CD4-positive, alpha-beta T cell treated with Interleukin-4 for 1 hour (primary cell): Measurements from ENCODE around the gene STK39.

Source experiments
- DNase-seq, 2 donors: peaks; one replicate each; pipeline ENCODE4 v3.0.0-alpha.2; 2020 to 2022

STK39 gene

DNA sequence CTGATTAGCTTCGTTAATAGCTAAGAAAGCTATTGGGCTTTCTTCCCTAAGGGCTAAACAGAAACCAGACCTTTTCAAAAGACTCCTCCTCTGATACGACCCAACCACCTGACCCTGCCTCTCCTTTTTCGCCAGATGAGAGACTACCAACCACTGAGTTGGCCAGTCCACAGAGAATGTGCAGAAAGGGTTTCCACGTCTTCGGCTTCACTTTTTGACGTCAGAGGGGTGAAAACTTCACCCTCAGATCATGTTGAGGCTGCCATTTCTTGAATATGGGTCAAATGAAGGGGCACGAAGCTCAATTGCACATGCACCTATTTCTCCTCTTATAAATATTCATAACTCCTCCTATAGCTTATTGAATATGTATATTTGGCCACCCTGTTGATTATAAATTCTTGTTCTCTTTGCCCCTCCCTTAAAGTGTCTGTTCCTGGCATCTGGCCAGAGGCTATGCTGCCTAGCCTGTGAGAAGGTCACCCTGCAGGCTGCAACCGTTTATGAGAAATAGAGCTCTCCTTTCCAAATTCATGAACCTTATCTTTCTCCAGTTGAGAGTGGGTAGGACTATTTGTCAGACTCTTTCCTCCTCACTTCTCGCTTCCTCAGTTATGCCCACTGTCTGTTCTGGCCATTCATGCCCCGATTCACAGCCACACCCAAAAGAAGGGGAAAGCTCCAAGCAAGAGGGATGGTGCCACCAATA lies 301.6 kb downstream of the STK39 start:
- DNase-seq, result no peak

DNA sequence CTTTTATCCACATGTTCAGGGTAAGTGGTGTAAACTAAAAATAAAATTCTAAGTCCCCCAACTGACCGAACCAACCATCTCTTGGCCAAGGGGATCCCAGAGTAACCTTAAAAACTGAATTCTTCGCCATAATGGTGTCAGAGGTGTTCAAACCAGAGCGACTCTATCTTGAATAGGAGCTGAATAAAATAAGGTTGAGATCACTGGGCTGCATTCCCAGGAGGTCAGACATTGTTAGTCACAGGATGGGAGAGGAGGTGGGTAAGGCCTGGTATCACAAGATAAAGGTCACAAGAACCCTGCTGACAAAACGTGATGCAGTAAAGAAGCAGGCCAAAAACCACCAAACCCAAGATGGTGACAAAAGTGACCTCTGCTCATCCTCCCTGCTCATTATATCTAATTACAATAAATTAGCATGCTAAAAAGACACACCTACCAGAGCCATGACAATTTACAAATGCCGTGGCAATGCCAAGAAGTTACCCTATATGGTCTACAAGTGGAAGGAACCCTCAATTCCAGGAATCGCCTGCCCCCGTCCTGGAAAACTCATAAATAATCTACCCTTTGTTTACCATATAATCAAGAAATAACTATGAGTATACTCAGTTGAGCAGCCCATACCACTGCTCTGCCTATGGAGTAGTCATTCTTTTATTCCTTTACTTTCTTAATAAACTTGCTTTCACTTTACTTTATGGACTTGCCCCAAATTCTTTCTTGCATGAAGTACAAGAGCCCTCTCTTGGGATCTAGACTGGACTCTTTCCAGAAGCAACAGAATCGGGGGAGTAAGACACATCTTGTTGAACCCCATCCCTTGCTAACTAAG lies 302.4 kb downstream of the STK39 start:
- DNase-seq, result no peak

DNA sequence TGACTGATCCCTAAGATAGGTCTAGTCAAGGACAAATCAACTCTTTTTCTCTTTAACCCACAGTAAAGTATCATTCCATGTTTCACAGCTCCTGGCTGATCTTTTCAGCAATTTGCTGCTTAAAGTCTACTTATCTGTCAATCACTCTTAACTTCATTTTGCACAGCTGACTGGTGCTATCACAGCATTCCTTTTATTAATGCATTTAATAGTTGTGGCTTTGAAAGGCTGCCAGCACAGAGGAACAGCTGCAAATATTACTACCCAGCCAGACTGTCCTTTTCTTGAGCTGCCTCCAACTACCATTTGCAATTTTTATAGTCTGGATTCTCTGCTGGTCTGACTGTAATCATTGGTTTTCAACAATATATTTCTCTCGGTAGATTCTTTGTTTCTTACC lies 303.5 kb downstream of the STK39 start:
- no peak for DNase-seq

DNA sequence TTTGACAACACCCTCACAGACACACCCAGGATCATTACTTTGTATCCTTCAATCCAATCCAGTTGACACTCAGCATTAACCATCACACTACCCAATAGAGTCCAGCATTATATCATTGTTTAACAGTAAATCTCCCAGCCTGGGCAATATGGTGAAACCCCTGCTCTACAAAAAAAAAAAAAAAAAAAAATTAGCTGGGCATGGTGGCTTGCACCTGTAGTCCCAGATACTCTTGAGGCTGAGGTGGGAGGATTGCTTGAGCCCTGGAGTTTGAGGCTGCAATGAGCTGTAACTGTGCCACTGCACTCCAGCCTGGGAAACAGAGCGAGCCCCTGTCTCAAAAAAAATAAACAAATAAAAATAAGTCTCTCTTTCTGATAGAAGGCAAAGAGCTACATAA lies 304.0 kb downstream of the STK39 start:
- no peak for DNase-seq

DNA sequence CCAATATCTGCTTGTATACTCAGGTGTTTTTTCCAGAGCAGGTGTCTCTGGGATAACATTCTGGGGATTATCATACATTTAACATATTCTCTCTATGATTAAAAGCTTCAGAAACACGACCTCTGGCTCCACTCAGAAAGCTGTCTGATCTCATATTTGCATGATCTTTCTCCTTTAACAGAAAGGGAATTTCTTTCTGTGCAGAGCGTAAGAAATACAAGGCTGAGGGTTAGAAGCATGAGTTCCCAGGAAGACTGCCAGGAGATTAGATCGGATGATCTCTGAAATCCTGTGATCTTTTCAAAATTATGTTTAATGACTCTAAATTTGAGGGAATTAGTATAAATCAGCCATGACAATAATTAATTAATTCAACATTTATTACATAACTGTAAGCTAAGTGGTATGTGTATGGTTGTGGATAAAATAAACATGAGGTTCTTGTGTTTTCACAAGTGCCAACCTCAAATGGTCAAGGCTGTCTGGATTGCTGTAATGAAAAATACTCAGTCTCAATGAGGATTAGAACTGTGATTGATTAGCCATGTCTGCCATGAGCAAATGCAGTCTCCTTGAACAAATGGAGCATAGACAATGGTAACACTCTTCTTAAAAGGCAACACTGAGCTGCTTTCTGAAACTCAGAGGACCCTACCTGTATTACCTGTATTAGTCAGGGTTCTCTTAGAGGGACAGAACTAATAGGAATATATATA lies 304.9 kb downstream of the STK39 start:
- DNase-seq, result no peak

DNA sequence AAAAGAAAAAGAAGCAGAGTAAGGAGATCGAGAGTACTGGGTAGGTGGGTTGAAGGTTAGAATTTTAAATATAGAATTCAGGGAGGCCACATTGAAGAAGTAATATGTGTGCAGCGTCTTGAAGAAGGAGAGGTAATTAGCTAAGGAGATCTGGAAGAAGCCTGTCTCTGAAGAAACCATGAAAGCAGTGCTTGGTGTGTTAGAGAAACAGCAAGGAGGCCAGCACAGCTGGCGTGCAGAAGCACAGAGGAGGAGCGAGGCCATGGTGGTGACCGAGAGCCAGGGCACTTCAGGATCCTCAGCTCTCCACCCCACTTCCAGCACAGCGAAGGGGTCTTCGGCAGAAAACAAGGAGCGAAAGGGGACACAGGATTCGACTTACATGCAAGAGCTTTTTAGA lies 305.8 kb downstream of the STK39 start:
- DNase-seq, result no peak

DNA sequence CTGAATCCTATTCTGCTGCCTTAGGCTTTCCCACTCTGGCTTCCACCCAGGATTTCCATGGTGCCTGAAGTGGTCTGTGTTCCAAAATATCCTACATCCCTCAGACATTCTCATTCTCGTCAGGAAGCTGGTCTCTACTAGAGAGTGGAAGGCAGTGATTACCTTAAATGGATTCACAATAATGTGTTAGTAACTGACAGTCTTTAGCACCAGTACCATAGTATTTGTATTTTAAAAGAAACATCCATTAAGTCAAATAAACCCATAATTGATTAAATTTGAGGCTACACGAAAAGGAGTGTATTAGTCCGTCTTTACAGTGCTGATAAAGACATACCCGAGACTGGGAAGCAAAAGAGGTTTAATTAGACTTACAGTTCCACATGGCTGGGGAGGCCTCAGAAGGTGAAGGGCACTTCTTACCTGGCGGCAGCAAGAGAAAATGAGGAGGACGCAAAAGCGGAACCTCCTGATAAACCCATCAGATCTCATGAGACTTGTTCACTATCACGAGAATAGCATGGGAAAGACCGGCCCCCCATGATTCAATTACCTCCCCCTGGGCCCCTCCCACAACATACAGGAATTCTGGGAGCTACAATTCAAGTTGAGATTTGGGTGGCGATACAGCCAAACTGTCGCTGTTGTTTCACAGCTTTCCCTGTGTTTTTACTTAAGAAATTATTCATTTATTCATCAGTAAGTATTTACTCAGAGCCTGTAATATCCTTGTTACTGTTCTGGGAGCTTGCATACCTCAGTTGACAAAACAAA lies 306.5 kb downstream of the STK39 start:
- no peak for DNase-seq

DNA sequence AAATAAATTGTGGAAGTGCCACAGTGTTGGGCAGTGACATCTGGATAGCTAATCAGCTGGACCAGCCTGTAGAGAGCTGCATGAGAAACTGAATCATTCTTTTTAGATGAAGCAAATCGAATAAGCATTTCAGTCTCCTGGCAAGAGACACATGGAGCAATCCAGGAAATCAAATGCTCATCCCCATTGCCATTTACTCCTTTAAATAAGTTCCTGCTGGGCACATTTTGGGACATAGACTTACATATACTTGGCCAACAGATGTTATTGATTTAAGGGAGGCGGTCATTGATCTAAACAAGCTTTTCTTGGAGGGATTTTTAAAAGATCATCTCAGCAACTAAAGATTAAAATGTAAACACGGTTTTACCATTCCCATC lies 307.1 kb downstream of the STK39 start:
- DNase-seq, result no peak

DNA sequence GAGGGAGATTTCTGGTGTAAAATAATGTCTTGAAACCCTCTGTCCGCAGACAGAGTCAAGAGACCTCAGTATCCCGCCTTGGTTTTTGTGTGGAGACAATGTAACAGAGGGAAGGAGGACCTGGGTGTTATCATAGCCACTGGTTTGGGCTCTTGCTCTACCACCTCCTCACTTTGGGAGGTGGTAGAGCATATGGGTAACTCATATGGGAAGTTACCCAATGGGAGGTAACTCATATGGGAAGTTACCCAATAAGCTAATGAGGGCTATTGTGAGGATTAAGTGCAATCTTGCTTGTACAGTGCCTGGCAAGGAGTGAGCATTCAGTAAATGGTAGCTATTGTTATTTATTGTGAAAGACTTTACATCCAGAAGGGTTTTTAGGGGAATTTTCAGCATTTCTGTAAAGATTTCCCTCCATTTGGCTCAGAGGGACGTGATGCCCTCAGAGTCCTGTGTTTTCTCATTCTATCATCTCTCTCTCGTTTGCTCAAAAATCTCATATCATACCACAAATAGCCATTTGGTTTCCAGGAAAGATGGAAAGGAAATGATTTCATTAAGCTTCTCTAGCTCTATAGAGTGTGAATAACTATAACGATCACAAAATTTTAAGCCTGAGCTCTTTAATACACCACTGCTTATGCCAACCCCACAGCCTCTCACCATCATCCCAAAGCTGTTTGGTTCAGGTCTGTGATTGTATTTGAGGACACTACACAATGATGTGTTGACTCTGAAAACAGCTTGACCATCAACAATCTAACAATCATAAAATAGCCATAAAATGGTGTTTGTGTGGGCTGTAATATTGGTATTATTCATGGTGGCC lies 307.7 kb downstream of the STK39 start:
- DNase-seq, result no peak

DNA sequence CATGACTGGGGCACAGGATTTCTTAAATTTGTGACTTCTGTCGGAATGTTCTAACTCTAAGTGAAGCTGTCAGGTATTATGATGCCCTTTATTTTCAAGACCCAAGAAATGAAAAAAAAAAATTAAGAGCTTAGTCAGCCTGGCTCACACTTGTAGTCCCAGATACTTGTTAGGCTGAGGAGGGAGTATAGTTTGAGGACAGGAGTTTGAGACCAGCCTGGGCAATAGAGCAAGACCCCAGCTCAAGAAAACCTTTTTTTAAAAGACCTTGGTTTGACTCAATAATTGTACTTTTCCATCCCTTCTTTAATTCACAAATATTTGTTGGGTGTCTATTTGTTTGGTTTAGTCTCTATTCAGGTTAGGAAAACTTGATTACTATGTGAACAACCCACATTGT lies 310.0 kb downstream of the STK39 start:
- no peak for DNase-seq

DNA sequence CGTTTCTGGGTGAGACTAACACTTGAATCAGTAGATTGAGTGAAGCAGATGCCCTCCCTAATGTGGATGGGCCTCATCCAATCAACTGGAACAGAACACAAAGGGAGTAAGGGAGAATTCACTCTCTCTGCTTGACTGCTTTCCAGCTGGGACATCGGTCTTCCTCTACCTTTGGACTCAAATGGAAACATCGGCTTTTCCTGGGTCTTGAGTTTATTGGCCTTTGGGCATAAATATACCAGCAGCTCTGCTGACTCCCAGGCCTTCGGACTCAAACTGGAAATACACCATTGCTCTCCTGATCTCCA lies 311.6 kb downstream of the STK39 start:
- DNase-seq, result no peak

DNA sequence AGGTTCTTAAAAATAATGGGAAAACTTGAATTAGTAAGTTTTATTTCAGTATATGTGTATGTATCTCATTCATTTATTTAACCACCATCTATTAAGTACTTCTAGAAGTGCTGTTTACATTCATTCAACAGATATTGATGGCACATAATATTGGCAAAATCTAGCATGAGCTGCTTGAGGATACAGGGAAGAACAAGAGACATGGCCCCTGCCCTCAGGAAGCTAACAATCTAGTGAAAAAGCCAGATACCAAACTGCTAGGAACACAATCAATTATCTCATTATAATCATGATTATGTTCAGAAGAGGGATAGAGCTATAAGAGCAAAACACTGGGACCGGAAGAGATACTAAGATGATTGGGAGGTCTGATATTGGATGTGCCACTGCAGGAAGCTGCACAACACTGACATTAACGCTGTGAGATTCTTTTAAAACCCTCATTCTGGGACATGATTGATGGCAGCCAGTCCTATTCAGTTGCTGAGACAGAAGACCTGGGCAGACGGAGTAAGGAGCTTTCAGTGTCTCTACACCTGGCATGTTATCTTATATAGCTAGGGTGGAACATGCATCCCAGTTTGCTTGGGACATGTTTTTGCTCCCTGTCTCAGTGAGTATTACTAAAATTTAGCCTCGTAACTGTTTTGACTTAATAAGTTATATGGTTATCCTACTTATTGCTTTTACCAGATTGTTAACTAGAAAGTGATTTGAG lies 314.1 kb downstream of the STK39 start:
- no peak for DNase-seq

DNA sequence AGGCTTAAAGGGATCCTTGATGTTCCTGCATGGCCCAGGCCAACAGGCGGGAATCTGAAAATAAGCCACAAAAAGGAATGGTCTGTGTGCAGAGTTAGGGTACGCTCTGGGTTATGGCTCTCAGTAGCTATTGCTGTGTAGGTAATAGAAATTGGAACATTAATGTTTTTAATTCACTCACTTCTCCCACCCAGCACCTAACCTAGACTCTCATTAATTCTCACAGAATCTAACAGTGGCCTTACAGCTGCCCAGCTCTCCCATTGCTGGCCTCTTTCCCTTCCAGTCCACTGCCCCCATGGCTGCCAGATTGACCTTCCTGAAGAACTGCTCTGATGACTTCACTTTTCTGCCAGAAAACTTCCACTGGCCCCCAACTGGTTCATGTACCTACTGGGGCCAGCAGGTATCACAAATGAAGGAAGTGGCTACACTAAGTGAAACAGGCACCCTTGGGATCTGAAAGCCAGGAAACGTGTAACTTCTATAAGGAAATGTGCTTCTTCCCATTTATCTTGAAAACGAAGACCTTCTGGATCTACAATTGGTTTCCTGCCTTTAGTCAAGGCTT lies 315.2 kb downstream of the STK39 start:
- DNase-seq, result no peak

DNA sequence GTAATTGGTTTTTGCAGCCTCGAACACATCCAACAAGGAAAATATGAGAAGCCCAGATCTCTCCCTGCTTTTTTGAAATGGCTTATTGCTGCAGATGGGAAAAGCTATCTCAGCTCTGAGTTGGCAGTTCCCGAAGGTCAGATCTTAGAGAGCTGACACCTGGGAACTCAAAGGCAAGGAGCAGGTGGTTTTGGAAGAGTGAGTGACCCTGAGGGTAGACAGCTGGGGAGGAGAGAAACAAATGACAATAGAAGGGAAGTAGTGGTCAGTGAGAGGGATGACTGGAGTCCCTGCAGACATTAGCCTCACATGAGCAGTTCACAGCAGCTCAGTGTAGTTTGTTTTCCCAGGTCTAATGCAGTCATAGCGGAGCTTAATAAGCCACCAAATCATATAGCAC lies 317.9 kb downstream of the STK39 start:
- DNase-seq, result no peak

DNA sequence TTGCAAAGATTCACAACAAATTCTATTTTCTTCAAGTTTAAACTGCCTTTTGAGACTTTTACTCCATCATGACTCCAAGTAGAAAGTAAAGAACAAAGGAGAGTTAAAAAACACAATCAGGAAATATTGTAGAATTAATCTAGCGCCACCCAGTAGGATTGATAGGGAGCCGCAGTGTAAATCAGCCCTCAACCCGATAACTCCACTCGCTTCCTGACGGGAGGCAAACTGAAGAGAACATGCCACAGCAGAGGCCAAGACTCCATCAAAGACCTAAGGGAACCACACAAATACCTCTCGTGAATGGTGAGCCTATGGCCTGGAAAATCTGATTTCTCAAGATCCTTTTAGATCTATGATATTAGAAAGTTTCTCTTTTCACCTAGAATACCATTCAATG lies 319.0 kb downstream of the STK39 start:
- DNase-seq, result no peak

DNA sequence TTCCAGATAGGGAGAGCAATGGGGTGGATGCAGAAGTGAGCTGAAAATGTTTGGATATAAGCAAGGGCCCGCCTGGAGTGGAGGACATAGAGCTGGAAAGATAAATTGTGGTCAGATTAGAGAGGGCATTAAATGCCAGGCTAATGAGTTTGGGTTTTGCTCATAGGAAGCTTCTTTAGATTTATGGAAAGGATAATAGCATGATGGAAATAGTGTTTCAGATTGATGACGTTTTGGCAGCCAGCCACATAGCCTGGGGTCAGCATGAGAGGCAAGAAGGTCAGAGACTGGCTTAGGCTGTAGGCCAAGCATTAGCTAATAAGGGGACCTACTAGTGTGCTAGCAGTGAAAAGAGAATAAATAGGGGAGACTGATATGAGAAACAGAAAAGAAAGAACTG lies 321.6 kb downstream of the STK39 start:
- DNase-seq, result no peak

DNA sequence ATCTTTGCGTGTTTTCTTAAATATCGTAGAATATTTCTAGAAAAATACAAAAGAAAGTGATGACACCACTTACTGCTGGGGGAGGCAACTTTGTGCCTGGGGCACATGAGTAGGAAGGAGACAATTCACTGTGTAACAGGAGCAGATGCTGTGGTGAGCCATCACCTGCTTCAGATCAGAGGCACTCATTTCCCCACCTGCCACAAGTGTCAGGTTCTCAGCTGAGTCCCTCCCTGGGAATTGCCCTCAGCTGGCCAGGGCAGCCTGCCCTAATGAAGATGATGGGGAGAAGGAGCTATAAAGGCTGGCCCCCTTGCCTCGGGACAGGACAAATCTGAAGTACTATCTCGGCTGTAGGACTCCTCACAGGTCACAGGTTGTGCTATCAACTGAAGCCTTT lies 322.8 kb downstream of the STK39 start:
- no peak for DNase-seq

DNA sequence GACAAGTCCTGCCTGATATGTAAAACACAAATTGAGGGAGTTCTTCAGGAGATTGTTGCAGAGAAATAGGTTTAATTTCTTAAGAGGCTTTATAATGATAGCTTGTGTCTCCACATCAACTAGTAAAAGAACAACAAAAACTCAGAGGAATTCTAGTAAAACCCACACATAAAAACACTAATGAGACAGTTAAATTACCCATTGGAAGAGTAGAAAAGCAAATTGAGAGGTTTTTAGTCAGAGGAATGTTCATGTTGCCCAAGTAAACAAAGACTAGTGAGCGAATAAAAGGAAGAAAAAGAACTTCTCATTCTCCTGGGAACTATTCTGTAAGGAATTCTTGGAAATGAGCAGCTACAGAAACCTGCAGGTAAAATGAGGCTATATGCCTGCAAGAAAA lies 330.6 kb downstream of the STK39 start:
- DNase-seq, result no peak

DNA sequence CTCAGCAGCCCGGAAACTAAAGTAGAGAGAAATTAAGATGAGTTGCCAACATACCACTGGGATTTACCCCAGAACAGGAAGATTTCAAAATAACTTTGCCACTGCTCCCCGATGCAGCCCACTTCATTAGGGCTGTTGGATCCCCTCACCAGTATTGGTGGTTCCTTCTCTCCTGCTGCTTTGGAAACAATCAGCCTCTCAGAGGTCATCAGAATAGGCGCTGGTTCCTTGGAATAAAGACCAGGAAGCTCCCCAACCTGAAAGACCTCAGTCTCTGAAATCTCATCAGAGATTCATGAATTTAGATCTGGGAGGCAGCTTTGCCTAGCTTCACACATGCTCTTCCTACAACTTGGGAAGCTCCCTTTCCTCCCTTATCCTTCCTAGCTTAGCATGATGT lies 332.4 kb downstream of the STK39 start:
- DNase-seq, result no peak

DNA sequence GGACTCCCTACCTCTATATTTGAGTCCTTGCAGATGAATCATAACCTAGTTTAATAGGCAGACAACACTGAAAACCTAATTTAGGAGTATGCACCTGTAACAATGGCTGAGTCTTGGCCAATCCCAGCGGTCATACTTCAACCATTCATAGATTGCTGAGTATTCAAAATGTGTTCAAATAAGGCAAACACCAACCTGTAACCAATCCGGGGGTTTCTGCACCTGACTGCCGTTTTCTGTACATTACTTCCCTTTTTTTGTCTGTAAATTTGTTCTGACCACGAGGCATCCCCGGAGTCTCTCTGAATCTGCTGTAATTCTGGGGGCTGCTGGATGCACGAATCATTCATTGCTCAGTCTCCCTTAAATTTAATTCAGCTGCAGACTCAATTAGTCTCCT lies 338.6 kb downstream of the STK39 start:
- no peak for DNase-seq

DNA sequence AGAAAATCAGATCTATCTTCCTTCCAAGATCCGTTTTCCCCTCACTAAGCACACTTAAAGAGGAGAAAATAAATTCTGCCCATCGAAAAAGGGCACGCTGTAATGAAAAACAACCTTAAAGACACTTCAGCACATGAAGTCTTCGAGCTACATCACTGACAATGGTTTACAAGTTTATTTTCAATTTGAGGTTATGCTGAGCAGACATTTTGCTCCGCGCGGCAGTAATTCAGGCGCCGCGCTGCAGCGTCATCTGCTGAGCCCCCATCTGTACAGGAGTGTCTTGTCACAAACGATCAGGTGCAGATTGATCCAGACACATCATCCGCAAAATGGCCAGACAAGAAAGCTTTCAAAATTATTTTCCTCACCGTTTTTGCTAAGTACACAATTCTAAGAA lies 341.7 kb downstream of the STK39 start:
- DNase-seq, result no peak
